Activated T-cell treated with anti-CD3 and anti-CD28 coated beads, Interleukin-2, amount 50 U/mL, for 24 hours (primary cell): Measurements from ENCODE around the gene PTCHD1.

Experiments used
- DNase-seq: peaks from one replicate; pipeline ENCODE4 v3.0.0-alpha.2; 2020
- H3K27ac Mint-ChIP-seq: 2 replicates; pipeline ENCODE4 v1.8.0; 2020; ENCODE audit warnings: mild to moderate bottlenecking, mixed read lengths
- H3K27me3 Mint-ChIP-seq: 2 replicates; pipeline ENCODE4 v1.8.0; 2020; ENCODE audit warnings: mixed read lengths
- H3K36me3 Mint-ChIP-seq: 2 replicates; pipeline ENCODE4 v1.8.0; 2020; ENCODE audit warnings: low read depth, mixed read lengths
- H3K4me1 Mint-ChIP-seq: 2 replicates; pipeline ENCODE4 v1.8.0; 2020; ENCODE audit warnings: low read depth, mixed read lengths
- H3K4me3 Mint-ChIP-seq: 2 replicates; pipeline ENCODE4 v1.8.0; 2020; ENCODE audit warnings: mild to moderate bottlenecking, moderate library complexity, mixed read lengths
- H3K9me3 Mint-ChIP-seq: 2 replicates; pipeline ENCODE4 v1.8.0; 2020; ENCODE audit warnings: mixed read lengths

Gene PTCHD1

GRCh38 chrX:23422912-23423311 lies 88.3 kb downstream of the PTCHD1 start:
- Mint-ChIP-seq H3K4me3 (no peak overlapping the region), H3K4me1 (no peaks in the 10 kb centered on the region), H3K9me3 (peaks cover 32% of the 10 kb centered on the region), H3K27me3 (no peaks in the 10 kb centered on the region), H3K36me3 (no peaks in the 10 kb centered on the region), H3K27ac (no peak overlapping the region)
- no peak for DNase-seq

GRCh38 chrX:23434356-23434884 lies 99.8 kb downstream of the PTCHD1 start:
- peaks cover 7% of the 10 kb centered on the region for H3K9me3 Mint-ChIP-seq
- H3K27ac Mint-ChIP-seq, result no peak overlapping the region
- no peak overlapping the region for H3K4me3 Mint-ChIP-seq
- DNase-seq, result no peak
- peaks cover 41% of the 10 kb centered on the region for H3K27me3 Mint-ChIP-seq
- no peaks in the 10 kb centered on the region for H3K4me1 Mint-ChIP-seq
- no peaks in the 10 kb centered on the region for H3K36me3 Mint-ChIP-seq

- Mint-ChIP-seq H3K27ac (no peak overlapping the region), H3K4me1 (no peaks in the 10 kb centered on the region), H3K4me3 (no peak overlapping the region), H3K36me3 (no peaks in the 10 kb centered on the region), H3K27me3 (peaks cover 34% of the 10 kb centered on the region), H3K9me3 (peaks cover 5% of the 10 kb centered on the region)
- DNase-seq, result no peak
These were observed 100.5 kb downstream of the PTCHD1 start for GRCh38 chrX:23435108-23435507.

GRCh38 chrX:23435575-23435974 lies 100.9 kb downstream of the PTCHD1 start:
- Mint-ChIP-seq H3K36me3 (no peaks in the 10 kb centered on the region), H3K27ac (no peak overlapping the region), H3K9me3 (peaks cover 4% of the 10 kb centered on the region), H3K27me3 (peaks cover 30% of the 10 kb centered on the region), H3K4me1 (no peaks in the 10 kb centered on the region), H3K4me3 (no peak overlapping the region)
- DNase-seq, result no peak

- Mint-ChIP-seq H3K9me3 (peaks cover 4% of the 10 kb centered on the region), H3K27ac (no peak overlapping the region), H3K27me3 (peaks cover 30% of the 10 kb centered on the region), H3K36me3 (no peaks in the 10 kb centered on the region), H3K4me3 (no peak overlapping the region), H3K4me1 (no peaks in the 10 kb centered on the region)
- DNase-seq, result no peak
These were observed 102.2 kb downstream of the PTCHD1 start for GRCh38 chrX:23436875-23437274.

- Mint-ChIP-seq H3K27me3 (peaks cover 2% of the 10 kb centered on the region), H3K36me3 (no peaks in the 10 kb centered on the region), H3K4me1 (no peaks in the 10 kb centered on the region), H3K27ac (no peak overlapping the region), H3K4me3 (no peak overlapping the region), H3K9me3 (no peaks in the 10 kb centered on the region)
- no peak for DNase-seq
These were observed 116.6 kb downstream of the PTCHD1 start for GRCh38 chrX:23451266-23451665.
